ENCODE data around the gene FN3KRP. TPM values are rescaled to one million over a fixed set of nuclear protein-coding genes. Genes with fewer than 3 reads are reported as not detected.

FN3KRP gene
- total RNA-seq, 4 donors from 2014 or later: 16.3 to 39.6 (median 26.8) TPM

DNA sequence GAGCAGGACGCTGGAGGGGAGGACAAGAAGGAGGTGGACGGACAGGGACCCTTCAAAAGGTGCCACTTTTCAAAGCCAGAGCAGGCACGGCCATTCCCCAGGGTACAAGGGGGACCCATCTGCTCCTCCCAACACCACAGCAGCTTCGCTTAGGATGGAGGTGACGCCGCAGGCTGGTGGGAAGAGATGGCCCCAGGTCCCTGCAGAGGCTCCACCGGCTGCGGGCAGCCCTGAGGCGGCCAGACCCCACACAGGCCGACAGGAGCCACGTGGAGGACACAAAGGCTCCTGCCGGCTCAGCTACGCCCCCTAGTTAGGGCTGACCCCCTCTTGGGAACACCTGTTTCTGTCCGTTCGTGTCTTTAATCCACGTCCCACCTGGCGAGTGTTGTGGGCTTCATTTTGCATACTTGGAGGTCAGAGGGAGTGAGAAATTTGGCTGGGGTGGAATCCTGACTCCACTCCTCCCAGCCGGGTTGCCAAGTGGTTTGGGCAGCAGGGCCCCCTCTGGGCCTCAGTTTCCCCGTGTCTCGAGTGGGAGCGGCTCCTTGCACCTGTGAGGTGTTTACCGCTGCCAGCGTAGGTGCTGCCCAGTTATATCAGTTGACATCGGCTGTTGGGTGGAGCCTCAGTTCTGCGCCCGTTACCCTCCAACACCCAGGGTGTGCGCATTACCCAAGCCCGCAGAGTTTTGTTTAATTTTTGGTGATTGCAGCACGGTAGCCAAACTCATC is 5.8 kb upstream of the FN3KRP start:
- Histone ChIP-seq H3K27me3 (no peaks in the 10 kb centered on the region), H3K9me3 (no peaks in the 10 kb centered on the region), H3K27ac (no peak overlapping the region), H3K4me1 (peaks cover 0 to 7% (median under 1%) of the 10 kb centered on the region in 4 donors), H3K4me3 (no peak overlapping the region), H3K36me3 (no peaks in the 10 kb centered on the region)
- intact Hi-C loops (cut with DNase I; ENCODE audit: low total_unique reads) (no loop called here), in situ Hi-C loops (cut with MboI; ENCODE audit: low pct_ligation_motif_present in 1 of 4, low pct_unique_long_range_greater_than_20kb in 1 of 4, low sequenced_read_pairs in 3 of 4) (no loop called here)
- 54 to 69% methylated on average over 4 to 26 of the region's 29 CpGs for WGBS, 2 donors (ENCODE audit: low coverage in 1 of 2)
- TF ChIP-seq POLR2A (IDR thresholded peaks at IDR 0.05) (no peak), POLR2AphosphoS5 (IDR thresholded peaks at IDR 0.05) (no peak), EP300 (IDR thresholded peaks at IDR 0.05; ENCODE audit: low read depth) (no peak)
- TF ChIP-seq, protein P1, sequence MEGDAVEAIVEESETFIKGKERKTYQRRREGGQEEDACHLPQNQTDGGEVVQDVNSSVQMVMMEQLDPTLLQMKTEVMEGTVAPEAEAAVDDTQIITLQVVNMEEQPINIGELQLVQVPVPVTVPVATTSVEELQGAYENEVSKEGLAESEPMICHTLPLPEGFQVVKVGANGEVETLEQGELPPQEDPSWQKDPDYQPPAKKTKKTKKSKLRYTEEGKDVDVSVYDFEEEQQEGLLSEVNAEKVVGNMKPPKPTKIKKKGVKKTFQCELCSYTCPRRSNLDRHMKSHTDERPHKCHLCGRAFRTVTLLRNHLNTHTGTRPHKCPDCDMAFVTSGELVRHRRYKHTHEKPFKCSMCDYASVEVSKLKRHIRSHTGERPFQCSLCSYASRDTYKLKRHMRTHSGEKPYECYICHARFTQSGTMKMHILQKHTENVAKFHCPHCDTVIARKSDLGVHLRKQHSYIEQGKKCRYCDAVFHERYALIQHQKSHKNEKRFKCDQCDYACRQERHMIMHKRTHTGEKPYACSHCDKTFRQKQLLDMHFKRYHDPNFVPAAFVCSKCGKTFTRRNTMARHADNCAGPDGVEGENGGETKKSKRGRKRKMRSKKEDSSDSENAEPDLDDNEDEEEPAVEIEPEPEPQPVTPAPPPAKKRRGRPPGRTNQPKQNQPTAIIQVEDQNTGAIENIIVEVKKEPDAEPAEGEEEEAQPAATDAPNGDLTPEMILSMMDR (IDR thresholded peaks at IDR 0.05): no peak
- DNase-seq: no peak

DNA sequence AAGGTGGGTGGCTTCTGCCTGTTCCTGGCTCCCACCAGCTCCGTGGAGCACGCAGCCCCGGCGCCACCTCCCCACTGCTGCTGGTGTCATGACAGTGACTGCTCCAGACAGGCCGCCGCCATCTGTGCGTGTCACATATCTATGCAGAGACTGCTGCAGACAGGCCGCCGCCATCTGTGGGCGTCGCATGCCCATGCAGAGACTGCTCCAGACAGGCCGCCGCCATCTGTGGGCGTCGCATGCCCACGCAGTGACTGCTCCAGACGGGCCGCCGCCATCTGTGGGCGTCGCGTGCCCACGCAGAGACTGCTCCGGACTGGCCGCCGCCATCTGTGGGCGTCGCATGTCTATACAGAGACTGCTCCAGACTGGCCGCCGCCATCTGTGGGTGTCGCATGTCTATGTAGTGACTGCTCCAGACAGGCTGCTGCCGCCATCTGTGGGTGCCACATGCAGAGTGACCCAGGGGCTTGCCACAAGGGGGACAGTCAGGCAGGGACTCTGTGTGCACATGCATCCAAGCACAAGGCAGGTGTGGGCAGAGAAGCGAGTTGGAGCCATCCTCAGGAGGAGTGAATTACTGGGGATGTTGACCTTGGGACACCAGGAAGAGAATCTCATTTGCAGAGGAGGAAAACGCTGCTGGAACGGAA is 3.3 kb upstream of the FN3KRP start:
- Histone ChIP-seq H3K4me3 (no peak overlapping the region), H3K27me3 (no peaks in the 10 kb centered on the region), H3K9me3 (no peaks in the 10 kb centered on the region), H3K27ac (no peak overlapping the region), H3K4me1 (peaks cover 9 to 17% (median 14%) of the 10 kb centered on the region in 4 donors), H3K36me3 (no peaks in the 10 kb centered on the region)
- in situ Hi-C loops (cut with MboI; ENCODE audit: low pct_ligation_motif_present in 1 of 4, low pct_unique_long_range_greater_than_20kb in 1 of 4, low sequenced_read_pairs in 3 of 4) (no loop called here), intact Hi-C loops (cut with DNase I; ENCODE audit: low total_unique reads) (no loop called here)
- 80 to 92% methylated on average over 2 to 35 of the region's 35 CpGs for WGBS, 2 donors (ENCODE audit: low coverage in 1 of 2)
- no peak for DNase-seq
- TF ChIP-seq EP300 (IDR thresholded peaks at IDR 0.05; ENCODE audit: low read depth) (no peak), POLR2A (IDR thresholded peaks at IDR 0.05) (no peak), POLR2AphosphoS5 (IDR thresholded peaks at IDR 0.05) (no peak)
- TF ChIP-seq, protein P1 (IDR thresholded peaks at IDR 0.05): no peak

DNA sequence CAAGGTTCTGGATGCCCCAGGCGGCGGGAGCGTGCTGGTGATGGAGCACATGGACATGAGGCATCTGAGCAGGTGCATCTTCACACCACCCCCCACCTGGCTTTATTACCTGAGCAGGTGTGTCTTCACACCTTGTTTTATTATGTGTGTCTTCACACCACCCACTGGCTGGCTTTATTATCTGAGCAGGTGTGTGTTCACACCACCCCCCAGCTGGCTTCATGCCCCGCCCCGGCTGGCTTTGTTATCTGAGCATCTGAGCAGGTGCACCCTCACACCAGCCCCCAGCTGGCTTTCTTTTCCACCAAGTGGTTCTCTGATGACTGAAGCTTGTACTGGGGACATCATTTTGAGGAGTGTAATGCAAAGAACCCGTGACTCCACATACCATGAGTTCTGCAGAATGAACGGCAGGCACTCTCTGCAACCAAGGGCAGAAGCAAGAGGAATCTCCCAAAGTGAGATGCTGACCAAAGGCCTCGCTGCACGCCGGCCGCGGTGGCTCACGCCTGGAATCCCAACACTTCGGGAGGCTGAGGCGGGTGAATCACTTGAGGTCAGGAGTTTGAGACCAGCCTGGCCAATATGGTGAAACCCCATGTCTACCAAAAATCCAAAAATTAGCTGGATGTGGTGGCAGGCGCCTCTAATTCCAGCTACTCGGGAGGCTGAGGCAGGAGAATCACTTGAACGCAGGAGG is 2.6 kb downstream of the FN3KRP start:
- Histone ChIP-seq H3K36me3 (peaks cover 0 to 11% (median 3%) of the 10 kb centered on the region in 4 donors), H3K4me3 (no peak overlapping the region), H3K27me3 (no peaks in the 10 kb centered on the region), H3K9me3 (no peaks in the 10 kb centered on the region), H3K4me1 (peaks cover 9 to 18% (median 16%) of the 10 kb centered on the region in 4 donors), H3K27ac (no peak overlapping the region)
- 73 to 94% methylated on average over 3 to 18 of the region's 18 CpGs for WGBS, 2 donors (ENCODE audit: low coverage in 1 of 2)
- no peak for DNase-seq
- in situ Hi-C loops (cut with MboI; ENCODE audit: low pct_ligation_motif_present in 1 of 4, low pct_unique_long_range_greater_than_20kb in 1 of 4, low sequenced_read_pairs in 3 of 4): no loop called here
- TF ChIP-seq POLR2A (IDR thresholded peaks at IDR 0.05) (no peak), EP300 (IDR thresholded peaks at IDR 0.05; ENCODE audit: low read depth) (no peak), POLR2AphosphoS5 (IDR thresholded peaks at IDR 0.05) (no peak)
- TF ChIP-seq, protein P1 (IDR thresholded peaks at IDR 0.05): no peak
- intact Hi-C loops (cut with DNase I; ENCODE audit: low total_unique reads): no loop called here

DNA sequence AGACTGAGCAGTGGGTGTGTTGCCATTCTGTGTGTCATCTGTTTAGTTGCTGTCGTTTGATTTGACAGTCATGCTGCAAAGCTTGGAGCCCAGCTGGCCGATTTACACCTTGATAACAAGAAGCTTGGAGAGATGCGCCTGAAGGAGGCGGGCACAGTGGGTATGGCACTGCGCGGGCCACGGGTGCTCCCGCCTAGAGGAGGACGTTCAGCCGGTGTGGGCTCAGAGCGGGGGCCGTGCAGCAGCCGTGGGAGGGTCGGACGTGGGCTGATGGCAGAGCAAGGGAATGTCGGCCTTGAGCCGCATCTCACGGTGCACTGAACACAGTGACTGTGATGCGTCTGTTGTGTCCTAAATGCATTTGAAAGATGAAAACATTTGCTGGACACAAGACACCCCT is 3.7 kb downstream of the FN3KRP start:
- DNase-seq: no peak
- no peak overlapping the region for H3K27ac ChIP-seq
- H3K27me3 ChIP-seq: no peaks in the 10 kb centered on the region
- in situ Hi-C loops (cut with MboI; ENCODE audit: low pct_ligation_motif_present in 1 of 4, low pct_unique_long_range_greater_than_20kb in 1 of 4, low sequenced_read_pairs in 3 of 4): no loop called here
- H3K36me3 ChIP-seq: peaks cover 0 to 13% (median 3%) of the 10 kb centered on the region in 4 donors
- intact Hi-C loops (cut with DNase I; ENCODE audit: low total_unique reads): no loop called here
- peaks cover 9 to 18% (median 16%) of the 10 kb centered on the region in 4 donors for H3K4me1 ChIP-seq
- 91 to 94% methylated on average over 10 to 19 of the region's 19 CpGs for WGBS, 2 donors (ENCODE audit: low coverage in 1 of 2)
- H3K4me3 ChIP-seq: no peak overlapping the region
- H3K9me3 ChIP-seq: no peaks in the 10 kb centered on the region
- TF ChIP-seq POLR2AphosphoS5 (IDR thresholded peaks at IDR 0.05): no peak
- no peak for TF ChIP-seq POLR2A (IDR thresholded peaks at IDR 0.05)
- TF ChIP-seq, protein P1 (IDR thresholded peaks at IDR 0.05): no peak
- no peak for TF ChIP-seq EP300 (IDR thresholded peaks at IDR 0.05; ENCODE audit: low read depth)

All from transverse colon (tissue), 4 donors.